Cardiac muscle cell (in vitro differentiated cells and primary cell): ENCODE measurements around the gene NFATC4. TPM values are rescaled to one million over a fixed set of nuclear protein-coding genes. Genes with fewer than 3 reads are reported as not detected.

Experiments
- DNase-seq, 2 donors: peaks; one replicate each; pipeline versions ENCODE4 v3.0.0 to v3.0.0-alpha.2; 2010 to 2017; ENCODE audit warnings: low read depth in 1 of 2, low spot score in 1 of 2
- H3K27ac ChIP-seq: fragments of 200-600 bp; sonication (generic); 2 replicates; pipeline ENCODE4 v1.5.1; 2016
- H3K27me3 ChIP-seq: fragments of 200-600 bp; sonication (generic); 2 replicates; pipeline ENCODE4 v1.6.0; 2016; ENCODE audit warnings: control low read depth
- H3K36me3 ChIP-seq: fragments of 200-600 bp; sonication (generic); 2 replicates; pipeline ENCODE4 v1.5.1; 2016; ENCODE audit warnings: control low read depth
- H3K4me1 ChIP-seq: fragments of 200-600 bp; sonication (generic); 2 replicates; pipeline ENCODE4 v1.8.1; 2017; ENCODE audit warnings: low read depth, mild to moderate bottlenecking, mixed run types
- H3K4me3 ChIP-seq: fragments of 200-600 bp; sonication (generic); 2 replicates; pipeline ENCODE4 v1.5.1; 2016; ENCODE audit warnings: mild to moderate bottlenecking
- H3K9me3 ChIP-seq: fragments of 200-600 bp; sonication (generic); 2 replicates; pipeline ENCODE4 v1.5.1; 2017; ENCODE audit warnings: low read depth, mild to moderate bottlenecking, control low read depth
- polyA plus RNA-seq: library from polyadenylated mRNA; unstranded; fragments of >200 nt; fragmentation: Nextera tagmentation; extraction: Ambion mirVana; gene quantifications from 2 replicates; pipeline ENCODE4 v1.2.1, GENCODE V29; 2016
- total RNA-seq: library from RNA; depleted of rRNA; stranded (reverse); fragments of >200 nt; gene quantifications from 2 replicates; pipeline ENCODE4 v1.2.3, GENCODE V29; 2016
- TF ChIP-seq, protein P1 (sequence below): IDR thresholded peaks from 2 replicates; pipeline ENCODE4 v1.5.1; 2012; ENCODE audit warnings: low read depth, mild to moderate bottlenecking, low read length

NFATC4 gene
- total and polyA plus RNA-seq, 2 experiments from 2014 or later = 83.2 to 117 TPM

DNA sequence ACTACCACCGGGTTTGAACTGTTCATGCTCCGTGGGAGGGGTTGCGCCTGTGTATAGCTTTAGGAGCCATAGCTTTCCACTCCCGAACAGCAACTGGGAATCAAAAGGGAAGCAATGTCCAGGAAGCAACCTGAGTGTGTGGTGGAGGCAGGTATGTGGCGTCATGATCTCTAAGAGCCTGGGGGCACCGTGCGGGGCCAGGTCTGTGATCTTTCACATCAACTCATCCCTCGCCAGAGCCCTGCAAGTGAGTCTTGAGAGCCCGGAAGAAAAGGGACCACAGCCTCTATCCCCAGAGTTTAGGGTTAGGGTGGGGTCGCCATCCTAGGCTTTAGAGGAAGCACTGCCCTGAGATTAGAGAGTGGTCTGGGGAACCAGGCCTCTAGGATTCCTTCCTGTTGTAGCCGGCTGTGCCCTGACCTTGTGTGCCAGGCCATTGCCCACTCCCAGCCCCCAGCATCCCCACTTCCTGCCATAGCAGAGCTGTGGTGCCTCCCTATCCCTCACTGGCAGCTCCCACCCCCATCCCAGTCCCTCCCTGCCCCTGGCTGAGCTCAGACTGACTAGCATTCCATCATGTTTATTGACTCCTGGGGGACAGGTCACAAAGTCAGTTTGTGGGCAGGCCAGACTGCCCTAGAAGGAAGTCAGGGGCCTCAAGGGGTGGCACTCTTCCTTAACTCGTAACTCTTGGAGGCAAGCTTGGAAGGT is 32.4 kb upstream of the NFATC4 start:
- H3K4me1 ChIP-seq = peaks cover 7% of the 10 kb centered on the region
- H3K4me3 ChIP-seq = no peak overlapping the region
- TF ChIP-seq, protein P1, sequence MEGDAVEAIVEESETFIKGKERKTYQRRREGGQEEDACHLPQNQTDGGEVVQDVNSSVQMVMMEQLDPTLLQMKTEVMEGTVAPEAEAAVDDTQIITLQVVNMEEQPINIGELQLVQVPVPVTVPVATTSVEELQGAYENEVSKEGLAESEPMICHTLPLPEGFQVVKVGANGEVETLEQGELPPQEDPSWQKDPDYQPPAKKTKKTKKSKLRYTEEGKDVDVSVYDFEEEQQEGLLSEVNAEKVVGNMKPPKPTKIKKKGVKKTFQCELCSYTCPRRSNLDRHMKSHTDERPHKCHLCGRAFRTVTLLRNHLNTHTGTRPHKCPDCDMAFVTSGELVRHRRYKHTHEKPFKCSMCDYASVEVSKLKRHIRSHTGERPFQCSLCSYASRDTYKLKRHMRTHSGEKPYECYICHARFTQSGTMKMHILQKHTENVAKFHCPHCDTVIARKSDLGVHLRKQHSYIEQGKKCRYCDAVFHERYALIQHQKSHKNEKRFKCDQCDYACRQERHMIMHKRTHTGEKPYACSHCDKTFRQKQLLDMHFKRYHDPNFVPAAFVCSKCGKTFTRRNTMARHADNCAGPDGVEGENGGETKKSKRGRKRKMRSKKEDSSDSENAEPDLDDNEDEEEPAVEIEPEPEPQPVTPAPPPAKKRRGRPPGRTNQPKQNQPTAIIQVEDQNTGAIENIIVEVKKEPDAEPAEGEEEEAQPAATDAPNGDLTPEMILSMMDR = no peak
- H3K27ac ChIP-seq = no peak overlapping the region
- DNase-seq = no peak
- no peaks in the 10 kb centered on the region for H3K36me3 ChIP-seq
- H3K9me3 ChIP-seq = no peaks in the 10 kb centered on the region
- H3K27me3 ChIP-seq = peaks cover 98% of the 10 kb centered on the region

DNA sequence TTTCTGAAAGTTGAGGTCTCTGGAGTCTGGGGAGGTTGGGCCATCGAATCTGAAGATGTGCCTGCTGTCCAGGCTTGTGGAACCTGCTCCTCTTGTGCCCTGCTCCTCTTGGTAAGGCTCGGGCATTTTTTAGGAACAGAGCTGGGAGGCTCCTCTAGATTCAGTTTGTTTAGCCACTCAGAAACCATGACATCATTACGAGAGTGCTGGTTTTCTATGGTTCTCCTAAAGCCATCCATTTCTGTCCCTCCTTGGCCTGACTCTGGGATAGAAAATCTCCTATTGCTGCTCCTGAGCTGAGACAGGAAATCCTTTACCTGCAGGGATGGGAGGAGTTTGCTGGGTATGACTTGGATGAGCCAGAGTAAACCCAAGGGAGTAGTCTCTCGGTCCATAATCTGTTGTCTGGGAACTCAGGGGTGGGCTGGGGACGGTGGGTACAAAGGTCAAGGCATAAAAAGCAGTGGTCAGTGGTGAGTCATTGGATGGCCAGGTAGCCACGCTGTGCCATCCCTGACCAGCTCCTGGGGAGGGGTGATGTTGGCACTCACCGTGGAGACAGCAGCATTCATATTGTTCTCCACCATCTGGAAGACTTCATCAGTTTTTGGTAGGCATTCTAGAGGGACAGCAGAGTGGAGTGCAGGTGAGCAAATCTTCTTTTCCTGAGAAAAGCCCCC is 30.7 kb upstream of the NFATC4 start:
- H3K36me3 ChIP-seq = no peaks in the 10 kb centered on the region
- TF ChIP-seq, protein P1 = no peak
- peaks cover 100% of the 10 kb centered on the region for H3K27me3 ChIP-seq
- H3K4me1 ChIP-seq = peaks cover 7% of the 10 kb centered on the region
- no peak overlapping the region for H3K4me3 ChIP-seq
- DNase-seq = no peak
- no peak overlapping the region for H3K27ac ChIP-seq
- H3K9me3 ChIP-seq = no peaks in the 10 kb centered on the region

DNA sequence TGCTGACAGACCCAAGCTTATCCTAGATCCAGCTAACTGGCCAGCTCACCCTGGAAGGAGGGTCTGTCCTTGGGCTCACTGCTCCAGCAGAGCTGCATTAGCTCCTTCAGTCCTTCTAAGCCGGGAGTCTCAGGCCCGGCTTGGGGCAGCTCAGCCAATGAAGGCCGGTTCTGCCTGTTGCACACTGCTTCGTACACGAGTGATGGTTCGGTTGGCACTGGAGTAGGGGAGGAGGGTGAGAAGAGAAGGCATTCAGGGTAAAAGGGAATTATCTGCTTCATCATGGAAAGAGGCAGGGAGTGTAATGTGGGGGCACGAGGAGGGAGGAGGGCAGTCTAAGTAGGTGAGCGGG is 30.2 kb upstream of the NFATC4 start:
- DNase-seq = no peak
- H3K4me3 ChIP-seq = no peak overlapping the region
- H3K4me1 ChIP-seq = peaks cover 1% of the 10 kb centered on the region
- TF ChIP-seq, protein P1 = no peak
- H3K27ac ChIP-seq = no peak overlapping the region
- H3K27me3 ChIP-seq = peaks cover 100% of the 10 kb centered on the region
- no peaks in the 10 kb centered on the region for H3K36me3 ChIP-seq
- H3K9me3 ChIP-seq = no peaks in the 10 kb centered on the region

DNA sequence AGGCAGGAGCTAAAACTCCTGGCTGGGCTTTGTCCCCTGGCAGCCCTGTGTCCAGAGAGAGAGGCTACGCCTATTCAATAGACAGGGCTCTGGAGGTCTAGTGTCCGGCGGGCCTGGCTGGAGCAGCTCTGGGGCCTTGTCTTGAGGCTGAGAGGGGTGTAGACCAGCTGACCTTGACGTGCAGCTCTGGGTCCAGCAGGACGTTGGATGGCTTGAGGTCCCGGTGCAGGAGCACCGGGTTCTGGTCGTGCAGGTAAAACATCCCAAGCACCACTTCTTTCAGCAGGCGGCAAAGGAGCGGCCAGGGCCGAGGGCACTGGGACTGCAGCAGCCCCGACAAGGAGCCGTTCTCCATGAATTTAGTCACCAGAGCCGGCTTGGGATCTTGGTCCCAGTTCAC is 29.1 kb upstream of the NFATC4 start:
- Histone ChIP-seq H3K4me3 (no peak overlapping the region), H3K27ac (no peak overlapping the region), H3K4me1 (no peaks in the 10 kb centered on the region), H3K27me3 (peaks cover 100% of the 10 kb centered on the region), H3K36me3 (no peaks in the 10 kb centered on the region), H3K9me3 (no peaks in the 10 kb centered on the region)
- TF ChIP-seq, protein P1 = no peak
- DNase-seq = no peak

DNA sequence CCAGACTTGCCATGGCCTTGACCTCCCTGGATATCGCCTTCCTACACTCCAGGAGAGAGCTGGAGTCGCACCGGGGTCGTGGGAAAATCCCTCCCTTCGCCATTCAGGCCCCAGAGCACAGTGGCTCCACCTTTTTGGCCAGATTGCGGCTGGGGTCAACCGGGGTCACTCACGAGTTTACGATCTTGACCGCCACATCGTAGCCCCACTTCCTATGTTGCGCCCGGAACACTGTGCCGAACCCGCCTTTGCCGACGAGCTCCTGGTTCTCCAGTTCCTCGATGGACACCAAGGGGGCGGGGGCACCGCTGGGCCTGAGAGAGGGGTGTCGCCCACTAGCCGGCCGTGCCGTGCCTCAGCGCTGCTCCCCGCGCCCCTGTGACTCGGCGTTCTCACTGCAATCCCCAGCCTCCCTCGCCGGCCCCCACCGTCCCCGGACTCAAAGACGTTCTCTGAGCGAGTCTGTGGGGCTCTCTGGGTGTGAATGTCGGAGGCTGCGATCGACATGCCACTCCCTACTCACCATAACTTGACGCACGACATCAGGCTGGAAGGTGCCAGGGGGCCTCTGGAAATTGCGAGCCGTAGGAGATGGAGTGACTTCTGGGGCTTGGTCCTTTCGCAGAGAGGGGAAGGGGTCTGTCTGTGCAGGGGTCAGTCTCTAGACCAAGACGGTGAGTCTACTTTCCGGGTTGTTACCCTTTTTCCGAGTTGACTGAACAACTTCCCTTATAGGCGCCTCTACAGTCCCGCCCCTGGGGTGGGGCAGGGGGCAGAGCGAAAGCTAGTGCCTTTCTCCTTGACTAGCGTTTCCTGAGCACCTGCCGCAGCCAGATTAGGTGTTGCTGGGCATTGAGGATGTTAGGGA is 28.5 kb upstream of the NFATC4 start, which contains the start of gene RIPK3:
RIPK3 (minus strand) TSS at position 708 of the 868 bp plus-strand sequence; CDS start at position 543, 165 bp downstream.
- no peak within 1 kb of the TSS for H3K27ac ChIP-seq
- H3K4me3 ChIP-seq = peak within 1 kb of the TSS; percentile 18
- peaks cover 98% of the 10 kb centered on the region for H3K27me3 ChIP-seq
- H3K36me3 ChIP-seq = no peaks in the 10 kb centered on the region
- no peaks in the 10 kb centered on the region for H3K9me3 ChIP-seq
- no peak for DNase-seq
- no peaks in the 10 kb centered on the region for H3K4me1 ChIP-seq
- TF ChIP-seq, protein P1 = no peak
